NB4 (cell line): ENCODE measurements around the gene LCNL1.
"Not testable (repeated sequence)": the region's sequence is repeated elsewhere in the genome, so short reads cannot be mapped to it uniquely, and the experiment has no call there.

Experiments used
- DNase-seq: peaks from one replicate; pipeline ENCODE4 v3.0.0; 2010; ENCODE audit warnings: low read depth
- H3K4me3 ChIP-seq: one replicate; pipeline ENCODE4 v1.5.1; 2011; ENCODE audit warnings: mild to moderate bottlenecking, low read depth, low read length, moderate library complexity
- MYC ChIP-seq: IDR thresholded peaks from 2 replicates; pipeline ENCODE4 v1.6.1; 2011; ENCODE audit warnings: low read depth, low read length
- POLR2A ChIP-seq: IDR thresholded peaks from 2 replicates; pipeline ENCODE4 v1.6.1; 2011; ENCODE audit warnings: mild to moderate bottlenecking; ENCODE audit not compliant: insufficient read length; ENCODE audit errors: extremely low read depth
- TF ChIP-seq, protein P1 (sequence below): IDR thresholded peaks from 2 replicates; pipeline ENCODE4 v1.6.1; 2011; ENCODE audit warnings: low read depth, low read length
- TF ChIP-seq, protein P2 (sequence below): IDR thresholded peaks from one replicate; pipeline ENCODE4 v1.5.1; 2012; ENCODE audit warnings: low read depth, low read length

LCNL1 gene

DNA sequence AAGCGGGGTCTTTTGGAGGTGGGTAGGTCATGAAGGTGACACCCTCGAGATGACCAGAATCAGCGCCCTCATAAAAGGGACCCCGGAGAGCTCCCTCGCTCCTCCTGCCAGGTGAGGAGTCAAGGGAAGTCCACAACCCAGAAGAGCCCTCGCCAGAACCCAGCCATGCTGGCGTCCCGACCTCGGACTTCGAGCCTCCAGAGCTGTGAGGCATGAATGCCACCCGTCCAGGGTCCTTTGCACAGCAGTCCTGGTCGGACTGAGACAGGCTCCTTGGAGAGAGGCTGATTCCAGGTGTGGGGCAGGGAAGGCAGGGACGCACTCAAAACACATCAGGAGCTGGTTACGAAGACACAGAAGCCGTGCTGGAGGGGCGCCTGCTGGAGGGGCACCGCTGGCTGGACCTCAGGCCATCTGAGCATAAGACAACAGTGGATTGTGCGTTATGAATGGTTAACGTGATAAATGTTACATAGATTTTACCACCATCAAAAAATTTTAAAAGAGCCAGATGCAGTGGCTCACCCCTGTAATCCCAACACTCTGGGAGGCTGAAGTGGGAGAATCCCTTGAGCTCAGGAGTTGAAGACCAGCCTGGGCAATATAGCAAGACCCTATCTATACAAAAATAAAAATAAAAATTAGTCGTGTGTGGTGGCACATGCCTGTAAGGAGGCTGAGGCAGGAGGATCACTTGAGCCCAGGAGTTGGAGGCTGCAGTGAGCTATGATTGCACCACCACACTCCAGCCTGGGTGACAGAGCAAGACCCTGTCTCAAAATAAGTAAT, 19.3 kb downstream of the LCNL1 start:
- no peak overlapping the region for H3K4me3 ChIP-seq
- TF ChIP-seq, protein P1, sequence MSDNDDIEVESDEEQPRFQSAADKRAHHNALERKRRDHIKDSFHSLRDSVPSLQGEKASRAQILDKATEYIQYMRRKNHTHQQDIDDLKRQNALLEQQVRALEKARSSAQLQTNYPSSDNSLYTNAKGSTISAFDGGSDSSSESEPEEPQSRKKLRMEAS, result no peak
- no peak for TF ChIP-seq POLR2A
- TF ChIP-seq MYC, result no peak
- TF ChIP-seq, protein P2, sequence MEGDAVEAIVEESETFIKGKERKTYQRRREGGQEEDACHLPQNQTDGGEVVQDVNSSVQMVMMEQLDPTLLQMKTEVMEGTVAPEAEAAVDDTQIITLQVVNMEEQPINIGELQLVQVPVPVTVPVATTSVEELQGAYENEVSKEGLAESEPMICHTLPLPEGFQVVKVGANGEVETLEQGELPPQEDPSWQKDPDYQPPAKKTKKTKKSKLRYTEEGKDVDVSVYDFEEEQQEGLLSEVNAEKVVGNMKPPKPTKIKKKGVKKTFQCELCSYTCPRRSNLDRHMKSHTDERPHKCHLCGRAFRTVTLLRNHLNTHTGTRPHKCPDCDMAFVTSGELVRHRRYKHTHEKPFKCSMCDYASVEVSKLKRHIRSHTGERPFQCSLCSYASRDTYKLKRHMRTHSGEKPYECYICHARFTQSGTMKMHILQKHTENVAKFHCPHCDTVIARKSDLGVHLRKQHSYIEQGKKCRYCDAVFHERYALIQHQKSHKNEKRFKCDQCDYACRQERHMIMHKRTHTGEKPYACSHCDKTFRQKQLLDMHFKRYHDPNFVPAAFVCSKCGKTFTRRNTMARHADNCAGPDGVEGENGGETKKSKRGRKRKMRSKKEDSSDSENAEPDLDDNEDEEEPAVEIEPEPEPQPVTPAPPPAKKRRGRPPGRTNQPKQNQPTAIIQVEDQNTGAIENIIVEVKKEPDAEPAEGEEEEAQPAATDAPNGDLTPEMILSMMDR, result no peak
- DNase-seq, result no peak

DNA sequence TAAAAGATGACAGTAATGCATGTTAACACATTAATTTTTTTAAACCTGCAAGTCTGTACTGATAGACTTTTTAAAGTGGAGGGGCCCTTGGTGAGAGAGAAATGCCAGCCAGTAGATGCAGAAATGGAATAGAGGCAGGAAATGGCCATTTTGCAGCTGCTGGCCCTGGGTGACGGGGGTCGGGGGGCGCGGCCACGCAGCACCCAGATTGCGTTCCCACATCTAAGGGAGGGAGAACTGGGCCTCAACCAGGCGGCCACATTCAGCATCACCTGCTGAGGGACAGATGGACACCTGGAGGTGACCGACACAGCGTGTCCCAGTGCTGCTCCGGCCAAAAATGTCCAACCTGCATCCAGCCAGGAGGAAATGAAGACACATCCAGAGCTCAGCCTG, 19.9 kb downstream of the LCNL1 start:
- TF ChIP-seq, protein P1, result no peak

DNA sequence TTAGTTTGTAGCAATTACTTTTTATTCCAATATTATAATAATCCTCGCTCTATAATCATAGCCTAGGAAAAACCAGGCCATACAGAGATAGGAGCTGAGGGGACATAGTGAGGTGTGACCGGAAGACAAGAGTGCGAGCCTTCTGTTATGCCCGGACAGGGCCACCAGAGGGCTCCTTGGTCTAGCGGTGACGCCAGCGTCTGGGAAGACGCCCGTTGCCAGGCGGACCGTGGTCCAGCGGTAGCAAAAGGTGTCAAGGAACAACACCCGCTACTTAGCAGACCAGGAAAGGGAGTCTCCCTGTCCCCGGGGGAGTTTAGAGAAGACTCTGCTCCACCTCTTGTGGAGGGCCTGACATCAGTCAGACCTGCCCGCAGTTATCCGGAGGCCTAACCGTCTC, 21.5 kb downstream of the LCNL1 start:
- DNase-seq, H3K4me3 ChIP-seq: not testable (repeated sequence)

More for the DNA sequence above, 19.9 kb downstream of the LCNL1 start:
- no peak overlapping the region for H3K4me3 ChIP-seq
- no peak for DNase-seq

DNA sequence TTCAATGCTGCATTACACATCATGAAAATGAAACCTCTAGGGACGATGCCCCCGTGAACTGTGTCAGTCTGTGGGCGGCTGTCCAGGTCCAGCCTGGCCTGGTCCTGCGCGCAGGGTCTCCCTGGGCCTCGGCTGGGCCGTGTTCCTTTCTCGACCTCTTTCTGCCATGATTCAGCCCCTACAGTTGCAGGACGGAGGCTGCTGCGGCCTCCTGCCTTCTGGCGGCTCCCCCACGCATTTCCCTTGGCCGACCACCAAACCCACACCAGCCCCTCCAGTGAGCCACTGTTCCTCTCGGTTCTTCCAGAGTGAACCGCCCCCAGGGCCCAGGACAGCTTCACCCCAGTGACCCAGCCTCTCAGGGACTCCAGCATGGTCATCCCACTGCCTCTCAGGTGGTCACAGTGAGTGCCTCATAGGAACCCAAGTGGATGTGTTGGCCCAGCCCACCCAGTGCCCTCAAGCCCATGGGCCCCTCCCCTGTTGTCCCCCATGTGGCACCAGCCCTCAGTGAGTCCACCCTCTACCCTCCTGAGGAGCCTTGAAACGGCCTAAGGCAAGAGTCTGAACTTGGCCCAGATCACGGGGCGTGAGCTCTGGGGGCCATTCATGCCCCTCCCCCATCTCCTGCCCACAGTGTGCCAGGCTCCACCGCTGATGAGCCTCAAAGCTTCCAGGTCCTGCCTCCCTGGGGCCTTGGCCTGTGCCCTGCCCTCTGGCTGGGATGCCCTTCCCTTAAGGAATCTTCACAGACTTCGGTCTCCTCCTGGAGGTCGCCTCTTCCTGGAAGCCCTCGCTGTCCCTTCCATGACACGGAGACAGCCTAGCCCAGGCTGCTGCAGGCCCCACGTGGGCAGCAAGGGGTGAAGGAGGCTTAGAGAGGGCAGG, 23.6 kb downstream of the LCNL1 start:
- peak; percentile 58 for DNase-seq
- H3K4me3 ChIP-seq, result no peak overlapping the region
- TF ChIP-seq, protein P1, result no peak
- TF ChIP-seq POLR2A (peak; percentile 7), MYC (no peak)
- TF ChIP-seq, protein P2, result no peak

More for the DNA sequence above, 21.5 kb downstream of the LCNL1 start:
- TF ChIP-seq, protein P2, result peak; percentile 9

DNA sequence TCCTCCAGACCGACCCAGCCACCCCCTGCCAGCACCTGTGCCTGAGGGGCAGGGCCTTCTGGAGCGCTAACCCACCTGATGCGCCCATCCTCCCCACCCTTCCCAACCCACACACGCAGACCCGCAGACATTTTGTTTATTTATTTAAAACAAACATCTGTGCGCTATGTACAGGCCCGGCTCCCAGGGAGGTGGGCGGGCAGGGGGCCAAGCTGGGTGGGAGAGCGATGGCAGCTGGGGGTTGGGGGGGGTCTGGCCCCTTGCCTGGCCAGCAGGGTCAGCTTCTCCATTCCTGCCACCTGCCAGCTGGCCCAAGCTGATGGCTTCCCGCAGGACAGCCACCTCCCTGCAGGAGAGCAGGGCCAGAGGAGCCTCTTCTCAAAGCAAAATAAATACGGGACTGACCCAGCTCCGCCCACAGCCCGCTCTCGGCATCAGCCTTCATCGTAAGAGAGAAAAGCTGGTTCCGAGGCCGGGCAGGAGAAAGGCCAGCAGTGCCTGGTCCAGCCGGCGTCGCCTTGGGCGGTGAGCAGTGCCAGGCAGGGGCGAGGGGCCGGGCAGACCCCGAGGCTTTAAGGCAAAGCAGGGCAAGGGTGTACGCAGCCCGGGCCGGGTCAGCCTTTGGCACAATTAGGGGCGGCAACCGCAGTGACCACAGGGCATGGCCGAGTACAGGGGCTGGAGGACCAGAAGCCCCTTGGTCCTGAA, 24.5 kb downstream of the LCNL1 start:
- TF ChIP-seq, protein P2, result no peak
- TF ChIP-seq POLR2A, result no peak
- TF ChIP-seq, protein P1, result no peak
- TF ChIP-seq MYC, result no peak
- DNase-seq, result no peak
- H3K4me3 ChIP-seq, result no peak overlapping the region

DNA sequence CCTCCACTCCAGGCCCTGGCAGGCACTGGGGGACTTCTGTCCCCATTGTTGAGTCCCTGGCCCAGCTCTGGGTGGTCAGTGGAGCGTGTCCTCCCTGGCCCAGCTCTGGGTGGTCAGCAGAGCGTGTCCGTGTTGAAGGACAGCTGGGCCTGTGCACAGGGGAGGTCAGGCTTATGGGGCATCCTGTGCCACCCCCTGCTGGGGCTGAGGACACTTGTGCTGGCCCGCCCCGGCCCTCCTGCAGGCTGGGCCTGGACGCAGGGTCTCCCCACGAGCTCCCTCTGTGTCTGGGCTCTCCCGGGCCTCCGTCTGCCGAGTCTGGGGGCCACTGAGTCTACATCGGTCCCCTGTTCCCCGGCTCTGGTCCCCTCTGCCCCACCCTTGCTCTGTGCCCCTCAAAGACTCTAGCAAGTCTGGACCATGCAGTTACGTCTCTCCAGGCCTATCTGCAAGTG, 25.1 kb downstream of the LCNL1 start:
- no peak for DNase-seq
- no peak overlapping the region for H3K4me3 ChIP-seq
- TF ChIP-seq, protein P1, result no peak
- TF ChIP-seq MYC (no peak), POLR2A (no peak)
- TF ChIP-seq, protein P2, result no peak
